DMS114 treated with DMSO at 0.1 percent for 48 hours (cell line): ENCODE measurements around the gene GTPBP6.
"Not testable (repeated sequence)": the region's sequence is repeated elsewhere in the genome, so short reads cannot be mapped to it uniquely, and the experiment has no call there.

Experiments
- DNase-seq: peaks from one replicate; lab custom pipeline; 2025; ENCODE audit not compliant: unreplicated experiment; lab: John Stamatoyannopoulos, UW

GTPBP6 gene

GRCh38 chrX:265502-265901 lies 53.1 kb downstream of the GTPBP6 start:
- no peak for DNase-seq

- no peak for DNase-seq
Measured at GRCh38 chrX:264634-265455, 53.8 kb downstream of the GTPBP6 start.

- not testable (repeated sequence) for DNase-seq
Measured at GRCh38 chrX:264006-264405, 54.6 kb downstream of the GTPBP6 start.

GRCh38 chrX:262381-262909 lies 56.2 kb downstream of the GTPBP6 start:
- no peak for DNase-seq

GRCh38 chrX:261919-262352 lies 56.7 kb downstream of the GTPBP6 start:
- DNase-seq = no peak

- no peak for DNase-seq
Measured at GRCh38 chrX:261167-261918, 57.3 kb downstream of the GTPBP6 start.

- no peak for DNase-seq
Measured at GRCh38 chrX:259692-260355, 58.8 kb downstream of the GTPBP6 start.

- no peak for DNase-seq
Measured at GRCh38 chrX:258291-259040, 60.1 kb downstream of the GTPBP6 start.

- no peak for DNase-seq
Measured at GRCh38 chrX:257681-258289, 60.8 kb downstream of the GTPBP6 start.

- DNase-seq = not testable (repeated sequence)
Measured at GRCh38 chrX:257054-257453, 61.5 kb downstream of the GTPBP6 start.

- no peak for DNase-seq
Measured at GRCh38 chrX:255923-256331, 62.7 kb downstream of the GTPBP6 start.
